Ishikawa (cell line): ENCODE data around the gene RPL22.

Experiments used
- CEBPB ChIP-seq: IDR thresholded peaks from 2 replicates; pipeline ENCODE4 v1.6.1; 2012
- CREB1 ChIP-seq: IDR thresholded peaks from 2 replicates; pipeline ENCODE4 v1.6.1; 2012; ENCODE audit warnings: low read depth
- EGR1 ChIP-seq: IDR thresholded peaks from 2 replicates; pipeline ENCODE4 v1.6.1; 2012
- EP300 ChIP-seq: IDR thresholded peaks from 2 replicates; pipeline ENCODE4 v1.6.1; 2012; ENCODE audit warnings: borderline replicate concordance
- FOXM1 ChIP-seq: IDR thresholded peaks from 2 replicates; pipeline ENCODE4 v1.6.1; 2012; ENCODE audit warnings: low read depth, borderline replicate concordance
- NFIC ChIP-seq: IDR thresholded peaks from 2 replicates; pipeline ENCODE4 v1.6.1; 2012
- RAD21 ChIP-seq: IDR thresholded peaks from 2 replicates; pipeline ENCODE4 v1.6.1; 2012; ENCODE audit warnings: low read depth
- TAF1 ChIP-seq: IDR thresholded peaks from 2 replicates; pipeline ENCODE4 v1.6.1; 2012; ENCODE audit warnings: low read depth, mild to moderate bottlenecking
- TCF12 ChIP-seq: IDR thresholded peaks from 2 replicates; pipeline ENCODE4 v1.6.1; 2012; ENCODE audit warnings: low read depth
- TEAD4 ChIP-seq: IDR thresholded peaks from 2 replicates; pipeline ENCODE4 v1.6.1; 2012
- USF1 ChIP-seq: IDR thresholded peaks from 2 replicates; pipeline ENCODE4 v1.6.1; 2012
- YY1 ChIP-seq: IDR thresholded peaks from 2 replicates; pipeline ENCODE4 v1.6.1; 2012; ENCODE audit warnings: low read depth
- ZBTB7A ChIP-seq: IDR thresholded peaks from 2 replicates; pipeline ENCODE4 v1.6.1; 2012; ENCODE audit warnings: low read depth
- TF ChIP-seq, protein P1 (sequence below): IDR thresholded peaks from 2 replicates; pipeline ENCODE4 v1.6.1; 2012; ENCODE audit warnings: low read depth, mild to moderate bottlenecking
- TF ChIP-seq, protein P2 (sequence below): IDR thresholded peaks from 2 replicates; pipeline ENCODE4 v1.6.1; 2012

RPL22 gene

GRCh38 chr1:6152181-6152580, 47.2 kb downstream of the RPL22 start:
- no peak for TF ChIP-seq CEBPB
- TF ChIP-seq USF1: no peak
- no peak for TF ChIP-seq YY1
- TF ChIP-seq EGR1: no peak
- no peak for TF ChIP-seq CREB1
- TF ChIP-seq, protein P1, sequence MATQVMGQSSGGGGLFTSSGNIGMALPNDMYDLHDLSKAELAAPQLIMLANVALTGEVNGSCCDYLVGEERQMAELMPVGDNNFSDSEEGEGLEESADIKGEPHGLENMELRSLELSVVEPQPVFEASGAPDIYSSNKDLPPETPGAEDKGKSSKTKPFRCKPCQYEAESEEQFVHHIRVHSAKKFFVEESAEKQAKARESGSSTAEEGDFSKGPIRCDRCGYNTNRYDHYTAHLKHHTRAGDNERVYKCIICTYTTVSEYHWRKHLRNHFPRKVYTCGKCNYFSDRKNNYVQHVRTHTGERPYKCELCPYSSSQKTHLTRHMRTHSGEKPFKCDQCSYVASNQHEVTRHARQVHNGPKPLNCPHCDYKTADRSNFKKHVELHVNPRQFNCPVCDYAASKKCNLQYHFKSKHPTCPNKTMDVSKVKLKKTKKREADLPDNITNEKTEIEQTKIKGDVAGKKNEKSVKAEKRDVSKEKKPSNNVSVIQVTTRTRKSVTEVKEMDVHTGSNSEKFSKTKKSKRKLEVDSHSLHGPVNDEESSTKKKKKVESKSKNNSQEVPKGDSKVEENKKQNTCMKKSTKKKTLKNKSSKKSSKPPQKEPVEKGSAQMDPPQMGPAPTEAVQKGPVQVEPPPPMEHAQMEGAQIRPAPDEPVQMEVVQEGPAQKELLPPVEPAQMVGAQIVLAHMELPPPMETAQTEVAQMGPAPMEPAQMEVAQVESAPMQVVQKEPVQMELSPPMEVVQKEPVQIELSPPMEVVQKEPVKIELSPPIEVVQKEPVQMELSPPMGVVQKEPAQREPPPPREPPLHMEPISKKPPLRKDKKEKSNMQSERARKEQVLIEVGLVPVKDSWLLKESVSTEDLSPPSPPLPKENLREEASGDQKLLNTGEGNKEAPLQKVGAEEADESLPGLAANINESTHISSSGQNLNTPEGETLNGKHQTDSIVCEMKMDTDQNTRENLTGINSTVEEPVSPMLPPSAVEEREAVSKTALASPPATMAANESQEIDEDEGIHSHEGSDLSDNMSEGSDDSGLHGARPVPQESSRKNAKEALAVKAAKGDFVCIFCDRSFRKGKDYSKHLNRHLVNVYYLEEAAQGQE: no peak
- no peak for TF ChIP-seq TEAD4
- TF ChIP-seq NFIC: no peak
- TF ChIP-seq RAD21: no peak
- TF ChIP-seq ZBTB7A: no peak
- TF ChIP-seq, protein P2, sequence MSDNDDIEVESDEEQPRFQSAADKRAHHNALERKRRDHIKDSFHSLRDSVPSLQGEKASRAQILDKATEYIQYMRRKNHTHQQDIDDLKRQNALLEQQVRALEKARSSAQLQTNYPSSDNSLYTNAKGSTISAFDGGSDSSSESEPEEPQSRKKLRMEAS: no peak
- no peak for TF ChIP-seq FOXM1
- TF ChIP-seq TCF12: no peak
- no peak for TF ChIP-seq TAF1

- TF ChIP-seq, protein P2: no peak
- TF ChIP-seq EGR1: no peak
Observed at GRCh38 chr1:6151291-6151822, 48.0 kb downstream of the RPL22 start.

- TF ChIP-seq TAF1 (no peak), TCF12 (no peak), RAD21 (no peak), CEBPB (no peak), FOXM1 (no peak), YY1 (no peak), NFIC (no peak), EP300 (no peak)
- TF ChIP-seq, protein P2: no peak
Observed at GRCh38 chr1:6150006-6150938, 49.1 kb downstream of the RPL22 start.

- TF ChIP-seq EP300 (no peak), FOXM1 (no peak), USF1 (no peak), CREB1 (no peak), NFIC (no peak)
Observed at GRCh38 chr1:6149597-6149996, 49.8 kb downstream of the RPL22 start.

- peak; percentile 36; the same call in 1 of the 2 replicates for TF ChIP-seq EGR1
- peak; percentile 75 for TF ChIP-seq USF1
- no peak for TF ChIP-seq TCF12
- TF ChIP-seq, protein P2: peak; percentile 97
Observed at GRCh38 chr1:6148497-6149241, 50.7 kb downstream of the RPL22 start.

GRCh38 chr1:6145864-6146410, 53.5 kb downstream of the RPL22 start:
- TF ChIP-seq, protein P1: no peak
- TF ChIP-seq CEBPB: no peak
- TF ChIP-seq EP300: no peak
- TF ChIP-seq YY1: no peak
- no peak for TF ChIP-seq TEAD4
- TF ChIP-seq, protein P2: no peak
- TF ChIP-seq ZBTB7A: no peak
- TF ChIP-seq USF1: no peak
- TF ChIP-seq CREB1: no peak
- no peak for TF ChIP-seq TCF12
- no peak for TF ChIP-seq EGR1
- no peak for TF ChIP-seq TAF1
- TF ChIP-seq RAD21: no peak
- no peak for TF ChIP-seq NFIC
- no peak for TF ChIP-seq FOXM1
